ENCODE results near the gene PCBP3. TPM values are rescaled to one million over a fixed set of nuclear protein-coding genes. Genes with fewer than 3 reads are reported as not detected.

PCBP3 gene
- total RNA-seq, 4 donors from 2014 or later: 0.13 to 0.26 TPM; not detected in 2

DNA sequence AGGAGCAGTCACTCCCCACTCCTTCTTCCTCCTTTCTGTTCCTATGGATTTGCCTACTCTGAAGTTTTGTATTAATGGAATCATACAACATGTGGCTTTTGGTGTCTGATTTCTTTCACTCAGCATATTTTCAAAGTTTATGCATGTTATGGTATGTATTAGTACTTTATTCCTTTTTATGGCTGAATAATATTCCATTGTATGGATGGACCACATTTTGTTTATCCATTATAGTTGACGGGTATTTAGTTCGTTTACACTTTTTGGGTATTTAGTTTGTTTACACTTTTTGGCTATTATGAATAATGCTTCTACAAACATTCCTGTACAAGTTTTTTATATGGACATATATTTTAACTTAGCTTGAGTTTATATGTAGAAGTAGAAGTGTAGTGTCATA lies 113.1 kb downstream of the PCBP3 start:
- no peaks in the 10 kb centered on the region for H3K4me1 ChIP-seq
- TF ChIP-seq POLR2A (IDR thresholded peaks at IDR 0.05): no peak
- TF ChIP-seq, protein P1, sequence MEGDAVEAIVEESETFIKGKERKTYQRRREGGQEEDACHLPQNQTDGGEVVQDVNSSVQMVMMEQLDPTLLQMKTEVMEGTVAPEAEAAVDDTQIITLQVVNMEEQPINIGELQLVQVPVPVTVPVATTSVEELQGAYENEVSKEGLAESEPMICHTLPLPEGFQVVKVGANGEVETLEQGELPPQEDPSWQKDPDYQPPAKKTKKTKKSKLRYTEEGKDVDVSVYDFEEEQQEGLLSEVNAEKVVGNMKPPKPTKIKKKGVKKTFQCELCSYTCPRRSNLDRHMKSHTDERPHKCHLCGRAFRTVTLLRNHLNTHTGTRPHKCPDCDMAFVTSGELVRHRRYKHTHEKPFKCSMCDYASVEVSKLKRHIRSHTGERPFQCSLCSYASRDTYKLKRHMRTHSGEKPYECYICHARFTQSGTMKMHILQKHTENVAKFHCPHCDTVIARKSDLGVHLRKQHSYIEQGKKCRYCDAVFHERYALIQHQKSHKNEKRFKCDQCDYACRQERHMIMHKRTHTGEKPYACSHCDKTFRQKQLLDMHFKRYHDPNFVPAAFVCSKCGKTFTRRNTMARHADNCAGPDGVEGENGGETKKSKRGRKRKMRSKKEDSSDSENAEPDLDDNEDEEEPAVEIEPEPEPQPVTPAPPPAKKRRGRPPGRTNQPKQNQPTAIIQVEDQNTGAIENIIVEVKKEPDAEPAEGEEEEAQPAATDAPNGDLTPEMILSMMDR (IDR thresholded peaks at IDR 0.05 in 4 of 5, conservative IDR thresholded peaks at IDR 0.05 in 1 of 5): no peak
- H3K4me3 ChIP-seq: no peak overlapping the region
- no peak overlapping the region for H3K27ac ChIP-seq
- H3K27me3 ChIP-seq: no peaks in the 10 kb centered on the region
- H3K36me3 ChIP-seq: no peaks in the 10 kb centered on the region
- intact Hi-C loops (cut with DNase I; ENCODE audit: low total_unique reads): no loop called here
- no peak for ATAC-seq
- in situ Hi-C loops (cut with MboI; ENCODE audit: low sequenced_read_pairs in 4 of 4): no loop called here
- DNase-seq: no peak
- peaks cover 0 to 3% (median 0%) of the 10 kb centered on the region in 3 donors for H3K9me3 ChIP-seq

DNA sequence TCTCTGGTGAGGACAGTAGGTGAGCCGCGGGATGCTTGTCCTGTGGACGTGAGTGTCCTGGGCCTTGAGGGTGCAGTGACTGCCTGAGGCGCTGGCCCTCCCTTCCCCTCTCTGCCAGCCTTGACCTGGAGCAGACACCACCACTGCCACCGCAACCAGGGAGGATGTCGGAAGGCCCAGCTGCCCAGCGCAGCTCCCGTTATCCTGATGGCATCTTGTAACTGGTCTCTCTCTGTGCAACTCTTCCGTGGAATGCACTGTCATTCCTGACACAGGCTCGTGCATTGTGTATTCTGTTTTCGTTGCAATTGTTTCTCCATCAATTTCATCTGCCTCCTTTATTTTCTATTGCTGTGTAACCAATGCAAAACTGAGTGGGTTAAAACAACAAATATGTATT lies 118.2 kb downstream of the PCBP3 start:
- H3K4me1 ChIP-seq: no peaks in the 10 kb centered on the region
- H3K9me3 ChIP-seq: no peaks in the 10 kb centered on the region
- no peak for TF ChIP-seq POLR2A (IDR thresholded peaks at IDR 0.05)
- TF ChIP-seq, protein P1 (IDR thresholded peaks at IDR 0.05 in 4 of 5, conservative IDR thresholded peaks at IDR 0.05 in 1 of 5): no peak
- peaks cover 0 to 3% (median 0%) of the 10 kb centered on the region in 3 donors for H3K27me3 ChIP-seq
- no peak overlapping the region for H3K4me3 ChIP-seq
- H3K27ac ChIP-seq: no peak overlapping the region
- no peaks in the 10 kb centered on the region for H3K36me3 ChIP-seq
- in situ Hi-C loops (cut with MboI; ENCODE audit: low sequenced_read_pairs in 4 of 4) (no loop called here), intact Hi-C loops (cut with DNase I; ENCODE audit: low total_unique reads) (no loop called here)
- no peak for DNase-seq
- ATAC-seq: no peak

DNA sequence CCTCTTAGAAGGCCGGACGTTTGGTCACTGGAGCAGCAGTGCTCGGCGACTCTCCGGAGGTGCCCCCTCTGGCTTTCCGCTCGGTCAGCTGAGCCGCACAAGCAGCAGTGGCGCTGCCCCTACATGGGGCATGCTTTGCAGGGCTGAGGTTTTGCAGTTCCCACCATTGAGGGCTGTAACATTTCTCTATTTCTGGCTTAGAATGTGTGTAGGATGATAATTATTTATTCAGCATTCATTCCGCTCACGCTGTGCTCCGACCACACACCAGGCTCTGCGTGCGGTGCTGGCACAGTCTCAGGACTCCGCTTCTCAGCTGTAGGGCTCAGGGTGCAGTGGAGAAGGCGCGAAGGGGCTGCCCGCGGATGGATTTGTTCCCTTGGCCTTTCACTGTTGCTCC lies 119.5 kb downstream of the PCBP3 start:
- intact Hi-C loops (cut with DNase I; ENCODE audit: low total_unique reads): no loop called here
- TF ChIP-seq, protein P1 (IDR thresholded peaks at IDR 0.05 in 4 of 5, conservative IDR thresholded peaks at IDR 0.05 in 1 of 5): no peak
- TF ChIP-seq POLR2A (IDR thresholded peaks at IDR 0.05): no peak
- Histone ChIP-seq H3K36me3 (no peaks in the 10 kb centered on the region), H3K4me1 (no peaks in the 10 kb centered on the region), H3K9me3 (no peaks in the 10 kb centered on the region), H3K27me3 (peaks cover 0 to 3% (median 0%) of the 10 kb centered on the region in 3 donors), H3K4me3 (no peak overlapping the region), H3K27ac (no peak overlapping the region)
- in situ Hi-C loops (cut with MboI; ENCODE audit: low sequenced_read_pairs in 4 of 4): no loop called here
- DNase-seq (no peak), ATAC-seq (no peak)

DNA sequence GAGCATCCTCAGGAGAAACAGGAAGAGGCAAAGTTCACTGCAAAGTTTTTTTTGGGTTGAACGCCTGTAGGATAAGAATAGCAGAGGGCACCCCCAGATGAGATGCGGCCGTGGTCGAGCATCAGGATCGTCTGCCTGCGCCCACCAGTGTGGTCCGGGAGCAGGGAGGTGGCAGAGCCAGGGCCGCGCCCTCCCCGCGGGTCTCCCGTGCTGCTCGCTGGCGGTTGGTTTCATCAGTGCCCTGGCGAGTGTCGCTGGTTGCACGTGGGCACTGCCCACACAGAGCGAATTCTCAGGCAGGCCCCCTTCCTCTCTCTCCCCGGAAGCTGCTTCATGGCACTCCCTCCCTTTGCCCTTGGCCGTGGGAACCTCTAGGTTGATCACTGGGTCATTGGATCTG lies 120.0 kb downstream of the PCBP3 start:
- ATAC-seq: no peak
- no peak for TF ChIP-seq POLR2A (IDR thresholded peaks at IDR 0.05)
- TF ChIP-seq, protein P1 (IDR thresholded peaks at IDR 0.05 in 4 of 5, conservative IDR thresholded peaks at IDR 0.05 in 1 of 5): no peak
- in situ Hi-C loops (cut with MboI; ENCODE audit: low sequenced_read_pairs in 4 of 4) (no loop called here), intact Hi-C loops (cut with DNase I; ENCODE audit: low total_unique reads) (no loop called here)
- no peak for DNase-seq
- no peak overlapping the region for H3K4me3 ChIP-seq
- no peak overlapping the region for H3K27ac ChIP-seq
- H3K36me3 ChIP-seq: no peaks in the 10 kb centered on the region
- peaks cover 0 to 3% (median 0%) of the 10 kb centered on the region in 3 donors for H3K27me3 ChIP-seq
- H3K9me3 ChIP-seq: no peaks in the 10 kb centered on the region
- no peaks in the 10 kb centered on the region for H3K4me1 ChIP-seq

DNA sequence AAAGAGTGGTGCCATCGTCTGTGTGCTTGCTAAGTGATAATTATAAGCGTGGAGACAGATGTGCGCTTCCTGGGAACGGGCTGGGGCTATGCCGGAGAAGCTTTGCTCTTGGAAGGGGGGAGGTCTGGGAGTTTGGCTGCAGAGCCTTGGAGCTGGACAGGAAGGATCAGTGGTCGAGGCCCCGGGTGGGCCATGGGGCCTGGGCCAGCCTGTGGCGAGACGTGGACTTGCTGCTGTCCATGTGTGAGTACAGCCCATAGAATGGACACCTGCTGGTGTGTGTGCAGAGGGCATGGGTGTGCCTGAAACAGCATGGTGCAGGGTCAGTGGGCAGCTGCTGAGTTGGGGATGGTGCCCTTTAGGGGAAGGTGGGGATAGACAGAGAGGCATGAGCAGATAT lies 121.3 kb downstream of the PCBP3 start:
- H3K36me3 ChIP-seq: no peaks in the 10 kb centered on the region
- intact Hi-C loops (cut with DNase I; ENCODE audit: low total_unique reads) (no loop called here), in situ Hi-C loops (cut with MboI; ENCODE audit: low sequenced_read_pairs in 4 of 4) (no loop called here)
- TF ChIP-seq, protein P1 (IDR thresholded peaks at IDR 0.05 in 4 of 5, conservative IDR thresholded peaks at IDR 0.05 in 1 of 5): no peak
- TF ChIP-seq POLR2A (IDR thresholded peaks at IDR 0.05): no peak
- H3K9me3 ChIP-seq: no peaks in the 10 kb centered on the region
- ATAC-seq (no peak), DNase-seq (no peak)
- H3K4me3 ChIP-seq: no peak overlapping the region
- no peak overlapping the region for H3K27ac ChIP-seq
- H3K27me3 ChIP-seq: peaks cover 0 to 3% (median 0%) of the 10 kb centered on the region in 3 donors
- H3K4me1 ChIP-seq: no peaks in the 10 kb centered on the region

Measured in gastrocnemius medialis (tissue), 4 donors.